Mesenteric fat pad (tissue), 1 donor: ENCODE data around the gene C17orf58. TPM values are rescaled to one million over a fixed set of nuclear protein-coding genes. Genes with fewer than 3 reads are reported as not detected.
"Not testable (repeated sequence)": the region's sequence is repeated elsewhere in the genome, so short reads cannot be mapped to it uniquely, and the experiment has no call there.

Source experiments
- DNase-seq: peaks from one replicate; pipeline ENCODE4 v3.0.0-alpha.2; 2020; ENCODE audit warnings: low spot score
- total RNA-seq: library from RNA; stranded (reverse); fragmentation: NEBNext Ultra II Directional; extraction: Animal tissue kit (Norgen Biotek cat#: 25700); gene quantifications from one replicate; pipeline ENCODE4 v1.2.1, GENCODE V29; 2021
- donor health status: DM: yes; HTN: yes; CAD: no.

C17orf58 gene
- total RNA-seq, 1 donor from 2014 or later: 8.8 TPM

DNA sequence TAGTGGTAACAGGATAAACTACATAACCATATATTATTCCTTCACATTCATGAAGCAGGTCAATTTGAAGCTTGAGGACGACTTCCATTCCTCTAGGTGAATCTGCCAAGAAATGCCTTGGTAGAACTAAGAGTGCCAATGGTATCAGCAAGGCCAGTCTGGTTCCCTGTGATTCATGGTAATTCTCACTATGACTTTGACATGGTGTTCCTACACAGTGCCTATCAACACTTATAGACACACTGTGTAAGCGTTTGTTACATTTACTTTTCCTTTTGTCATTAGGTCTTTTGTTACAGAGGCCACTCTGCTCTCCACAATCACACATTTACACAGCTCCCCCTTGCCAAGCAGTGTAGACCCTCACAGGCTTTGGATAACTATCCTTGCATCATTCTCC, 34.1 kb downstream of the C17orf58 start:
- not testable (repeated sequence) for DNase-seq

DNA sequence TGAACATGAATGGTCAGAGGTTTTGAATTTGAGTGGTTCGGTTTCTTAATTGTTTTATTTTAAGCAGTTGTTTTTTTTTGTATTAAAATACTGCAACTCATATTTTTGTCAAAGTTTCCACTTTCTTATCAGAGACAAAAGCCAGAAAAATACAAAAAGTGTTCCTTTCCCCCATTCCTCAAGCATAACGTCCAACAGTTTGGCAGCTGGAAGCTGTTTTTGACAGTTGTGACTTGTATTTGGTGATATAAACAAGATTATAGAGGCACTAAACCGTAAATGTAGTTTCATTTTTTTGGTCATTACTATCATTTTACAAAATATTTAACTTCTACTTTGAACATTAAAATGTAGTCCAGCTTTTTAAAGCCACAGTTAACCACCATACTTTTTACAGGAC, 36.0 kb downstream of the C17orf58 start:
- not testable (repeated sequence) for DNase-seq

- DNase-seq: no peak
Observed at GRCh38 chr17:67959510-67959909, 36.8 kb downstream of the C17orf58 start.

DNA sequence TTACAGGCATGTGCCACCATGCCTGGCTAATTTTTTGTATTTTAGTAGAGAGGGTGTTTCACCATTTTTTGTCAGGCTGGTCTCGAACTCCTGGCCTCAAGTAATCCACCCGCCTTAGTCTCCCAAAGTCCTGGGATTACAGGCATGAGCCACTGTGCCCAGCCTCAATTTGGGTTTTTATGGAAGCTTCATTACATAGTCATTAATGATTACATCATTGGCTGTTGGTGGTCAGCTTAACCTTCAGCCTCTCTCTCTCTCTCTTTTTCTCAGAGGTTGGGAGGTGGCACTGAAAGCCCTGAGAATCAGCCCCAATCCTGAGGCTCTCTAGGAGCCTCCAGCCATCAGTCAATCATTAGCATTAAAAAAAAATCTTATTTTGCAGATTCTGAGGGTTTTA, 45.3 kb downstream of the C17orf58 start:
- DNase-seq: no peak

DNA sequence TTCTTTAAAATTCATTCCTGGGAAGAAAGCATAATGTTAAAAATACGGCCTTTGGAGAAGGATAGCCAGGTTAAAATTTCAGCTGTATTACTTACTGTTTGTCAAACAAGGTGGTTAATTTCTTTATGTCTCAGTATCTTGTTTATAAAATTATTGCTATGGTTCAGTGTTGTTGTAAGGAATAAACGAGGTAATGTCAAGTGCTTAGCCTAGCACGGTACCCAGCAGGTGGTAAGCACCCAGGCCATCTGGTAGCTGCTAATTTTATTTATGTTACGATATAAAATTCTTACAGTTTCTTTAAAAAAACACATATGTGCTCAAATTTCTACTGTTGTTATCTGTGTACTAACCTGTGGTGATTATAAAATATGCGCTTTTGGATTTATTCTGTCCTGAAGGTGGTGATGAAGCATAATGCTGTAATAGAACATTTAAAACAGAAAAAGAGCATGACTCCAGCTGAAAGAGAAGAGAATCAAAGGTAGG, 48.9 kb downstream of the C17orf58 start:
- no peak for DNase-seq

DNA sequence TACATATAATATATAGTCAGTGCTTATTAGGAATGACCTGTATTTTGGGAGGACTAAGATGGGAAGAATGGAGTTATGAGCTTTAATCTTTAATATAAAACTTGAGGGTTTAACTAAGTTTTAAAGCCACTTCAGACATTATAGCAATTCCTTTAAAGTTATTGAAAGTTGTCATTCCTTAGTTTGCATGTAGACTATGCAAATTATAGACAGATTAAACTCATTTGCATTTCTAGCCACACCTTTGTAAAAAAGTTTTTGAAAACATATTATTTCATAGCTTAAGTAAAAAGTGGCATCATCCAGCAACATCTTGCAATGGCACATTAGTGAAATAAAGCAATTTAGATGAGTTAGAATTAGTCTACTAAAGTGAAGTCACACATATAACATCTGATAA, 49.8 kb downstream of the C17orf58 start:
- no peak for DNase-seq

- DNase-seq: no peak
Observed at GRCh38 chr17:67944035-67944434, 52.2 kb downstream of the C17orf58 start.

DNA sequence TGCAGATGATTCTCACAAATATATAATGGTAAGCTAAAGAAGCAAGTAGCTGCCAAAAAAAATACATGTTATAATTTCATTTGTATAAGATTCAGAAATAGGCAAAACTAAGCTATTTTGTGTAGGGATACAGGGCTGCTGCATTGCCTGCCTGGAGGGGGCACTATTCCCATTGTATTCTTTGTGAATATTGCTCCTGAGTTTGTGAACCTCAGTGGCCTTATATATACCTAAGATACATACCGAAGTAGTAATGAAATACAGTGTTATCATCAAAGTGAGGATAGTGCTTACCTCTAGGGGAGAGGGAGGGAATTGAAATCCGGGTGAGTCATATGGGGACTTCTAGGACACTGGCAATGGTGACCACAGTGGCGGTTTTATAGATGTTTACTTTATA, 53.5 kb downstream of the C17orf58 start:
- no peak for DNase-seq

Other genes with a start within 250 kb of the C17orf58 start
- gene BPTF, start 171.0 kb downstream of the C17orf58 start, total RNA-seq: 72.6 TPM
- 37.9 TPM for gene KPNA2, start 39.3 kb upstream of the C17orf58 start, total RNA-seq